SK-N-MC (cell line): ENCODE data around the gene SINHCAF.
"Not testable (repeated sequence)": the region's sequence is repeated elsewhere in the genome, so short reads cannot be mapped to it uniquely, and the experiment has no call there.

Experiments used
- EZH2 ChIP-seq: fragments of 200-600 bp; sonication (generic); IDR thresholded peaks from one replicate; pipeline ENCODE4 v1.6.1; 2017; ENCODE audit warnings: antibody characterized with exemption
- POLR2AphosphoS5 ChIP-seq: IDR thresholded peaks from 2 replicates; pipeline ENCODE4 v1.6.1; 2012; ENCODE audit warnings: mild to moderate bottlenecking, low read depth, low read length, borderline replicate concordance

DNA sequence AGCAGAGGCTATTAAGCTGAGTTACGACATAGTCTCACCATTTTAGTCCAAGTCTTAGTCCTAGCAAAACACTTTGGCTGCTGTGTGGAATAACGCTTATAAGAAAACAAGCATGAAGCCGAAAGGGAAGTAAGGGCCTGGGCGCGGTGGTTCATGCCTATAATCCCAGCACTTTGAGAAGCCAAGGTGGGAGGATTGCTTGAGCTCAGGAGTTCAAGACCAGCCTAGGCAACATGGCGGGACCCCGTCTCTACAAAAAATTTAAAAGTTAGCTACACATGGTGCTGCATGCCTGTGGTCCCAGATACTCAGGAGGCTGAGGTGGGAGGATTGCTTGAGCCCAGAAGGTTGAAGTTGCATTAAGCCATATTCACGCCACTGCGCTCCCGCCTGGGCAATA is 83.5 kb downstream of the SINHCAF start:
- not testable (repeated sequence) for TF ChIP-seq POLR2AphosphoS5, EZH2
